ENCODE measurements around the gene FUBP3.

The FUBP3 gene

GRCh38 chr9:130661451-130662098 is 82.2 kb downstream of the FUBP3 start:
- TF ChIP-seq GABPA (IDR thresholded peaks at IDR 0.05; ENCODE audit: low read depth) (no peak), SPI1 (IDR thresholded peaks at IDR 0.05; ENCODE audit: borderline replicate concordance, low read depth) (no peak), REST (IDR thresholded peaks at IDR 0.05; ENCODE audit: insufficient replicate concordance, low read depth) (no peak), CTCF (IDR thresholded peaks at IDR 0.05; ENCODE audit: insufficient read depth, low read length) (no peak), POLR2AphosphoS5 (IDR thresholded peaks at IDR 0.05; ENCODE audit: low read depth) (no peak)
- no peak overlapping the region for H3K4me3 ChIP-seq (replicated peaks; ENCODE audit: insufficient read depth, low read length)
- no peak overlapping the region for H3K27ac ChIP-seq (replicated peaks)
- DNase-seq (ENCODE audit: low read depth in 1 of 2, low spot score in 1 of 2), result no peak
- peaks cover 86% of the 10 kb centered on the region for H3K27me3 ChIP-seq (ENCODE audit: insufficient read depth, poor library complexity, severe bottlenecking)

GRCh38 chr9:130662099-130662969 is 83.0 kb downstream of the FUBP3 start:
- TF ChIP-seq REST (IDR thresholded peaks at IDR 0.05; ENCODE audit: insufficient replicate concordance, low read depth), result no peak
- TF ChIP-seq SPI1 (IDR thresholded peaks at IDR 0.05; ENCODE audit: borderline replicate concordance, low read depth), result no peak
- TF ChIP-seq CTCF (IDR thresholded peaks at IDR 0.05; ENCODE audit: insufficient read depth, low read length), result no peak
- no peak for TF ChIP-seq GABPA (IDR thresholded peaks at IDR 0.05; ENCODE audit: low read depth)
- no peak for TF ChIP-seq POLR2AphosphoS5 (IDR thresholded peaks at IDR 0.05; ENCODE audit: low read depth)
- Histone ChIP-seq H3K4me3 (replicated peaks; ENCODE audit: insufficient read depth, low read length) (no peak overlapping the region), H3K27me3 (ENCODE audit: insufficient read depth, poor library complexity, severe bottlenecking) (peaks cover 93% of the 10 kb centered on the region), H3K27ac (replicated peaks) (no peak overlapping the region)
- DNase-seq (ENCODE audit: low read depth in 1 of 2, low spot score in 1 of 2), result no peak

GRCh38 chr9:130662970-130663257 is 83.5 kb downstream of the FUBP3 start:
- TF ChIP-seq GABPA (IDR thresholded peaks at IDR 0.05; ENCODE audit: low read depth) (no peak), POLR2AphosphoS5 (IDR thresholded peaks at IDR 0.05; ENCODE audit: low read depth) (no peak), SPI1 (IDR thresholded peaks at IDR 0.05; ENCODE audit: borderline replicate concordance, low read depth) (no peak), REST (IDR thresholded peaks at IDR 0.05; ENCODE audit: insufficient replicate concordance, low read depth) (no peak), CTCF (IDR thresholded peaks at IDR 0.05; ENCODE audit: insufficient read depth, low read length) (no peak)
- Histone ChIP-seq H3K27ac (replicated peaks) (no peak overlapping the region), H3K4me3 (replicated peaks; ENCODE audit: insufficient read depth, low read length) (no peak overlapping the region), H3K27me3 (ENCODE audit: insufficient read depth, poor library complexity, severe bottlenecking) (peaks cover 96% of the 10 kb centered on the region)
- no peak for DNase-seq (ENCODE audit: low read depth in 1 of 2, low spot score in 1 of 2)
